ENCODE measurements around the gene DMRTA2.
"Not testable (repeated sequence)": the region's sequence is repeated elsewhere in the genome, so short reads cannot be mapped to it uniquely, and the experiment has no call there.

Gene DMRTA2

DNA sequence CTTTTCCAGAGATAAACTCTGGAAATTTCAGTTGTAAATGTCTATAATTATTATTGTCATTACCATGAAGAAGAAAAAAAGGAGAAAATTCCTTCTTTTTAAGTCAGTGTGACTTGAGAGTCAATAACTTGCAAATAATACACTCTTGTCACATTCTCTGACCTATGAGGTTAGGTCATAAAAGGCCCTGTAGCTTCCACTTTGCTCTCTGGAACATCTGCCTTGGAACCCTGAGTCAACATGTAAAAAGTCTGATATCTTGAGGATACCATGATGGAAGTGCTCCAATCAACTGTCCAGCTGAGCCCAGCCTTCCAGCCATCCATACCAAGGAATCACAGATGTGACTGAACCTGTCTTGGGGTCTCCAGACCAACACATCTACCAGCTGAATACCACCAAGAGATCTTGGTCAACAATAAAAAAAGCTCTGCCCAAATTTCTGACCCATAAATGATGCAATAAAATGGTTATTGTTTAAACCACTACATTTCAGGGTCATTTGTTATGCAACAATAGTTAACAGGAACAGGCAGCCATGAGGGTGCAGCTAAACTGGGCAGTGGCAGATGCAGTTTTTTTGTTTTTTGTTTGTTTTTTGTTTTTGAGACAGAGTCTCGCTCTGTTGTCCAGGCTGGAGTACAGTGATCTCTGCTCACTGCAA lies 10.3 kb downstream of the DMRTA2 start:
- intact Hi-C loops (cut with DNase I), result no loop called here
- DNase-seq, result no peak

DNA sequence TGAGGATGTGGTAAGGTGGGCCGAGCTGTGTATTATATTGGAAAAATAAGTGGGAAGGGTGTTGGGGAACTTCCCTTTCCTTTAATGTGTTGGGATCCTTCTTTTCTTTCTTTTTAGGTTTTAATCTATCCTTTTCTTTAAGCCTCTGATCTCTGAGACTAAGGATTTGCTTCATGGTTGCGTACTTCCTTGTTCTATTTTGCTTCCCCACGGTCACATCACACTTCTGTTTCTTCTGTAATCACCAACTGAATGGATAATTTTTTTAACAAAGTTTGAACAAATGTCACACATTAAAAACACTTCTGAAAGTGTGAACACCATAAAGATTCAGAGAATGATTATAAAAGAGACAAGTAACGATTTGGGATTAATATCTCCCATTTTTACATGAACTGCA lies 17.4 kb downstream of the DMRTA2 start:
- intact Hi-C loops (cut with DNase I), result no loop called here
- DNase-seq, result no peak

DNA sequence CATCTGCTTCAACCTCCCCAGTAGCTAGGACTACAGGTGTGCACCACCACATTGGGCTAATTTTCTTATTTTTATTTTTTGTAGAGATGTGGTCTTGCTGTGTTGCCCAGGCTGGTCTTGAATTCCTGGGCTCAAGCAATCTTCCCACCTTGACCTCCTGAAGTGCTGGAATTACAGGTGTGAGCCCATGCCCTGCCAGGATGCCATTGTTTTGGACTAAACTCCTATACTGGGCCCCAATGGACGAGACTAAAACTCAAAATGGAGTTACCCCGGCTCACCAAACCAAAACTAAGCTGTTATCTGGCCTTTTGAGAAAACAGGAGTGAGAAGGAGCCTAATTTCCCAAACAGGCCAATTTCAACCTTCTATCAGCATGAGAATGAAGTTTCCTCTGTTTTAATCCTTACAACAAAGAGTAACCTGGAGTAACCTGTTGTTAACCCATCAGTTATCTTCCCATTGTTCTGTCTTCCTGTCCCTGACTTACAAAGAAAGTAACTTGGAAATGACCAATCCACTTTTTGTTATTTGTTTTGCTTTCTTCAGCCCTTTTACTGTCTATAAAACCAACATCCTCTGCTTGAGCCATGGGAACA lies 29.6 kb downstream of the DMRTA2 start:
- intact Hi-C loops (cut with DNase I), result no loop called here
- DNase-seq, result no peak

DNA sequence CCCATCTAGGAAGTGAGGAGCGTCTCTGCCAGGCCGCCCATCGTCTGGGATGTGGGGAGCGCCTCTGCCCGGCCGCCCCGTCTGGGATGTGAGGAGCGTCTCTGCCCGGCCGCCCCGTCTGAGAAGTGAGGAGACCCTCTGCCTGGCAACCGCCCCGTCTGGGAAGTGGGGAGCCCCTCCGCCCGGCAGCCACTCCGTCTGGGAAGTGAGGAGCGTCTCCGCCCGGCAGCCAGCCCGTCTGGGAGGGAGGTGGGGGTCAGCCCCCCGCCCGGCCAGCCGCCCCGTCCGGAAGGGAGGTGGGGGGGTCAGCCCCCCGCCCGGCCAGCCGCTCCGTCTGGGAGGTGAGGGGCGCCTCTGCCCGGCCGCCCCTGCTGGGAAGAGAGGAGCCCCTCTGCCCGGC lies 41.7 kb downstream of the DMRTA2 start:
- intact Hi-C loops (cut with DNase I), result not testable (repeated sequence)

DNA sequence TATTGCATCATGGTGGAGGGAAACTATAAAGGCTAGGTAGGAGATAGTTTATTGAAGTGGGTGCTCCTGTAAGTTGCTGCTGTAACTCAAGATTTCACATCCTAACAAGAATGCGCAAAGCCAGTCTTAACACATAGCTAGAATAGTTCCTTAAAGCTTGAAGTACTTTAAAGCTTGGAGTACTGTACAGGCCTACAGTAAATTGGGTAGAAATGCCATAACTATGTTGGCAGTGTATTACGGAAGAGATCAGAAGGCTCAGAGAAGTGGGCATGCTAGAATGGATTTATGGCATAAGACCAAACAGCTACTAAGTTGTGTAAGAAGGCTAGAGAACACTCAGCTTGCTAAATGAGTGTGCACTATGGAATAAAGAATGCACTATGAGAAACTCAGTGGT lies 44.5 kb downstream of the DMRTA2 start:
- no peak for DNase-seq
- intact Hi-C loops (cut with DNase I), result no loop called here

More for the DNA sequence above, 41.7 kb downstream of the DMRTA2 start:
- DNase-seq, result not testable (repeated sequence)

DNA sequence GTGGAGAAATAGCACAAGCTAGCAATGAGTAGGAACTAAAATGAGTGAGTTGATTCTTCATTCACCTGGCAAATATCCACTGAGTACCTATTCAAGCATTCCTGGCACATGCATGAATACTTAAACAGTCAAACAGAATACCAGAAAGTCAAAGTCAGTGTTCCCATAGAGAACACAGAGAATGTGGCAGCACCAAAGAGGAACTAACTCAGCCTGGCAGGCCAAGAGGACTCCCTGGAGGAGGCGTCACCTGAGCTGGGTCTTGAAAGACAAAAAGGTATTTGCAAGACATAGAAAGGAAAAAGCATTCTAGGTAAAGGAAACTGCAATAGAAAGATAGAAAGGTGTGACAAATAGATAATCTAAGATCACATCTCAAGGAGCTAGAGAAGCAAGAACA lies 49.7 kb downstream of the DMRTA2 start:
- no peak for DNase-seq
- intact Hi-C loops (cut with DNase I), result no loop called here

DNA sequence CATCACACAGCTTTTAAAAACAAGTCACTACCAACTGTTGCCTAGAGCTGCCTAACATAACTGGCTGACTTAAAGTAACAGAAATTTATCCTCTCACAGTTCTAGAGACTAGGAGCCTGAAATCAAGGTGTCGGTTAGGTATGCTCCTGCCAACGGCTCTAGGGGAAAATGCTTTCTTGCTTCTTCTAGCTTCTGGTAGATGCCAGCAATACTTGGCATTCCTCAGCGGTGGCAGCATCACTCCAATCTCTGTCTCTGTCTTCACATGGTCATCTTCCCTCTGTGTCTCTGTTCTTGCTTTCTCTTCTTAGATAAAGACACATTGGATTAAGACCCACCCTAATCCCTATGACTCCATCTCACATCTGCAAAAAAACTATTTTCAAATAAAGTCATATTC lies 51.5 kb downstream of the DMRTA2 start:
- intact Hi-C loops (cut with DNase I), result no loop called here
- DNase-seq, result no peak

DNA sequence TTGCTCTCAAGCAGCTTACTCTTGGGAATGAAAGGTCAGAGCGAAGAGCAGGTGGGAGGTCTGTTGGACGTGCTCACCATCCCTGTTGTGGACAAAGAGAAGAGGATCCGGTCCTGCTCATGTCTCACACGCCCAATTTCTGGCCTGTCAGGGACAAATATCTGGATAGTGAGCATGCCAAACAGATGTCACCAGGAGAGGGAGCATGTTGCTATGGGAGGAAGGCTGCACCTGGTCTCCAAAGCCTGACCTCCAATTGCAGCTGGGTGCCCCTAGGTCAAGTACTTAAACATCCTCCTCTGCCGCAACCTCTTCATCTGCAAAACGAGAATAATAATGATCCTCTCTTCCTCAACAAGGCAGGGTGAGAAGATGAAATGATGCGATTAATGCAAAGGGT lies 53.4 kb downstream of the DMRTA2 start:
- DNase-seq, result no peak
- intact Hi-C loops (cut with DNase I), result loop anchor here (5.0 kb wide), 2 partner anchors 237 to 822 kb away; no protein-coding TSS in a partner anchor

DNA sequence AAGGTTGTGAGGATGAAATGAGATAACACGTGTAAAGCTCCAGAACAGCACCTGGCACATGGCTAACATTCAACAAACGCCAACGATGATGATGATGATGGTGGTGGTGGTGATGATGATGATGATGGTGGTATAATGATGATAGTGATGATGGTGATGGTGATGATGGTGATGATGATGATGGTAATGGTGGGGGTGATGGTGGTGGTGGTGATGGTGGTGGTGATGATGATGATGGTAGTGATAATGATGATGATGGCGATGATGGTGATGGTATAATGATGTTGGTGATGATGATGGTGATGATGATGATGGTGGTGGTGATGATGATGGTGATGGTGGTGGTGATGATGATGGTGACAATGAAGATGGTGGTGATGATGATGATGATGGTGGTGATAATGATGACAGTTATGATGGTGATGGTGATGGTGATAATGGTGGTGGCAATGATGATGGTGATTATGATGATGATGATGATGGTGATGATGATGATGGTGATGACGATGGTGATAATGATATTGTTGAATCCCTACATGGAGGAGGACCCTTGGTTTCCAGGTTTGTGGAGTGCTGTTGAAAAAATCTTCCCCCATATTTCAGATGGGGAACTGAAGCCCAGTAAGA lies 54.1 kb downstream of the DMRTA2 start:
- no peak for DNase-seq
- intact Hi-C loops (cut with DNase I), result loop anchor here (5.0 kb wide), 2 partner anchors 238 to 823 kb away; no protein-coding TSS in a partner anchor

DNA sequence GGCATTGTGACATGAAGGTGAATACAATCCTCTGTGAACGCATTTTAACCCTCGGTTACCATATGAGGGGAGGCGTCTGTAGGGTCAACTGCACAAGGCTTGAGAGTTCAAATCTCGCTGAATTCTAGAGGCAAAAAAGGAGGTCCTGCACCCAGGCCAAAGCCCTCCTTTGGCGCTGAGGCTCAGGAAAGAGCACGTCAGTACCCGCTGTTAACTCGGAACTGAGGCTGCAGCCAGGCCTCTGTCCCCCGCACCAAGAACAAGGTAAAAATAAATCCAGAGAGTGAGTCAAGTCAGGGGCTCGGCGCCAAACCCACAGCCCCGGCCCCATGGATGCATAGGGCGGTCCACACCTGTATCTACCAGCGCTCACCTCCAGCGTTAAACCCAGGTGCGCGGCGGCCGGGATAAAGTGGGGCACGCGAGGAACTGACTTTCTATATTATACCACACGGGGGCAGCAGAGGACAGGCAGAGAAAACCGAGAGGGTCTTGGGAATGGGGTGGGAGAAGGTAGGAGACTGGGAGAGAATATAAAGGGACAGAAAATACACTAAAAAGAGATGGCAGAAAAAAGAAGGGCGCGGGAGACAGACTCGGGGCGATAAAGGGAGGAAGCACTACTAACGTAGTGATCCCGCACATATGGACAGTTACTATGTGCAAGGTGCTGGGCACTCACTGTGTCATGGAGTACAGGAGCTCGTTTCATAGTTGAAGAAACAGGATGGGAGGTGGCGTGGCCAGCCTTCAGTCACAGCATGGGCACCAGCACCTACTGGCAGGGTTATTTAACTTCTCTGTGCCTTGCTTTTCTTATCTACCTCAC lies 54.9 kb downstream of the DMRTA2 start:
- intact Hi-C loops (cut with DNase I), result loop anchor here (1.0 to 5.0 kb wide), 3 partner anchors 239 to 824 kb away; no protein-coding TSS in a partner anchor
- DNase-seq, result peak in 8 of 10 donors; percentile 42 to 89 (median 58)
